ENCODE results near the gene LCORL. TPM values are rescaled to one million over a fixed set of nuclear protein-coding genes. Genes with fewer than 3 reads are reported as not detected.

Gene LCORL
- total RNA-seq, 2 experiments from 2014 or later = 6.3 to 6.5 TPM

DNA sequence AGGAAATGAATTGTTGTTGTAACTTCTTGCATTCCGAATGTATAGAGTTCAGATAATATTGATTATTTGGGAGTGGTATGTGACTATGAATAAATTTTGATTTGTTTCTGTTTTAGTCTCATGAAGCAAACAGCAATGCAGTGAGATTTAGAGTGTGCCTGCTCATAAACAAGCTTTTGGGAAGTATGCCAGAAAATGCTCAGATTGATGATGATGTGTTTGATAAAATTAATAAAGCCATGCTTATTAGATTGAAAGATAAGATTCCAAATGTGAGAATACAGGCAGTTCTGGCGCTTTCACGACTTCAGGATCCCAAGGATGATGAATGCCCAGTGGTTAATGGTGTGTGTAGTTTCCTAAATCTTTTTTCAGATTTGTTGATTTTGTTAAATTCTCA is 208.8 kb downstream of the LCORL start:
- no peaks in the 10 kb centered on the region for H3K9me3 Mint-ChIP-seq
- peaks cover 14% of the 10 kb centered on the region for H3K4me1 ChIP-seq (ENCODE audit: insufficient read depth, low read length)
- H3K27ac Mint-ChIP-seq = no peak overlapping the region
- H3K4me1 Mint-ChIP-seq (ENCODE audit: low read depth) = peaks cover 43% of the 10 kb centered on the region
- DNase-seq (no peak), ATAC-seq (ENCODE audit: poor library complexity) (no peak)
- H3K27me3 Mint-ChIP-seq = no peaks in the 10 kb centered on the region
- CTCF ChIA-PET = no interaction called here
- H3K4me3 Mint-ChIP-seq = no peak overlapping the region
- H3K36me3 ChIP-seq (ENCODE audit: insufficient read depth, low read length) = no peaks in the 10 kb centered on the region
- H3K27ac ChIP-seq (ENCODE audit: low read depth in 1 of 2, low read length in 2 of 2) = no peak overlapping the region
- H3K36me3 Mint-ChIP-seq (ENCODE audit: low read depth) = peaks cover 21% of the 10 kb centered on the region
- intact Hi-C loops (cut with DNase I, micrococcal nuclease) = loop anchor here (2.0 to 10.0 kb wide), 5 partner anchors 176 to 476 kb away; partner anchors contain the start of genes LCORL (in 1 of the 2) and MED28 (in 1 of the 2)
- no peak overlapping the region for H3K4me3 ChIP-seq (ENCODE audit: low read length)
- H3K9me3 ChIP-seq (ENCODE audit: control insufficient read depth in 1 of 2, insufficient read depth in 1 of 2, low read length in 2 of 2) = no peaks in the 10 kb centered on the region
- TF ChIP-seq, protein P1, sequence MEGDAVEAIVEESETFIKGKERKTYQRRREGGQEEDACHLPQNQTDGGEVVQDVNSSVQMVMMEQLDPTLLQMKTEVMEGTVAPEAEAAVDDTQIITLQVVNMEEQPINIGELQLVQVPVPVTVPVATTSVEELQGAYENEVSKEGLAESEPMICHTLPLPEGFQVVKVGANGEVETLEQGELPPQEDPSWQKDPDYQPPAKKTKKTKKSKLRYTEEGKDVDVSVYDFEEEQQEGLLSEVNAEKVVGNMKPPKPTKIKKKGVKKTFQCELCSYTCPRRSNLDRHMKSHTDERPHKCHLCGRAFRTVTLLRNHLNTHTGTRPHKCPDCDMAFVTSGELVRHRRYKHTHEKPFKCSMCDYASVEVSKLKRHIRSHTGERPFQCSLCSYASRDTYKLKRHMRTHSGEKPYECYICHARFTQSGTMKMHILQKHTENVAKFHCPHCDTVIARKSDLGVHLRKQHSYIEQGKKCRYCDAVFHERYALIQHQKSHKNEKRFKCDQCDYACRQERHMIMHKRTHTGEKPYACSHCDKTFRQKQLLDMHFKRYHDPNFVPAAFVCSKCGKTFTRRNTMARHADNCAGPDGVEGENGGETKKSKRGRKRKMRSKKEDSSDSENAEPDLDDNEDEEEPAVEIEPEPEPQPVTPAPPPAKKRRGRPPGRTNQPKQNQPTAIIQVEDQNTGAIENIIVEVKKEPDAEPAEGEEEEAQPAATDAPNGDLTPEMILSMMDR (IDR thresholded peaks at IDR 0.05) = no peak
- H3K27me3 ChIP-seq (ENCODE audit: control insufficient read depth in 1 of 2, insufficient read depth in 2 of 2, low read length in 2 of 2) = no peaks in the 10 kb centered on the region
- POLR2A ChIA-PET = no interaction called here

DNA sequence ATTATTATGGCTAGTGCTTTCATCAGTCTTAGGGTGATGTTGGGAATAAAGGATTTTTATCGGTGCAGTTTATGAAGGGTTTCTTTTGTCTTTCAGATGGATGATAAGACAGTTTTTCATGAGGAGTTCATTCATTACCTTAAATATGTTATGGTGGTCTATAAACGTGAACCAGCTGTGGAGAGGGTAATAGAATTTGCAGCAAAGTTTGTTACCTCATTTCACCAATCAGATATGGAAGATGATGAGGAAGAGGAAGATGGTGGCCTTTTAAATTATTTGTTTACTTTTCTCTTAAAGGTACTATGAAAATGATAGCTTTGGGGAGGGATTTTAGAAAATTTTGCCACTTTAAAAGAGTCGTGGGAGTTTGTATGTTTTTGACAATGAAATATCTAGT is 209.4 kb downstream of the LCORL start:
- Histone ChIP-seq H3K4me1 (ENCODE audit: insufficient read depth, low read length) (peaks cover 20% of the 10 kb centered on the region), H3K27me3 (ENCODE audit: control insufficient read depth in 1 of 2, insufficient read depth in 2 of 2, low read length in 2 of 2) (no peaks in the 10 kb centered on the region), H3K27ac (ENCODE audit: low read depth in 1 of 2, low read length in 2 of 2) (no peak overlapping the region), H3K9me3 (ENCODE audit: control insufficient read depth in 1 of 2, insufficient read depth in 1 of 2, low read length in 2 of 2) (no peaks in the 10 kb centered on the region), H3K36me3 (ENCODE audit: insufficient read depth, low read length) (no peaks in the 10 kb centered on the region), H3K4me3 (ENCODE audit: low read length) (no peak overlapping the region)
- POLR2A ChIA-PET = no interaction called here
- CTCF ChIA-PET = interaction anchor here (1.3 kb wide), 1 partner anchor 263 kb away, joined by 3 read pairs; no protein-coding TSS in a partner anchor
- intact Hi-C loops (cut with DNase I, micrococcal nuclease) = loop anchor here (2.0 to 10.0 kb wide), 5 partner anchors 175 to 475 kb away; partner anchors contain the start of genes LCORL (in 1 of the 2) and MED28 (in 1 of the 2)
- ATAC-seq (ENCODE audit: poor library complexity) (no peak), DNase-seq (no peak)
- peak overlapping the region; percentile 84 for H3K4me3 Mint-ChIP-seq
- peaks cover 49% of the 10 kb centered on the region for H3K4me1 Mint-ChIP-seq (ENCODE audit: low read depth)
- TF ChIP-seq, protein P1 (IDR thresholded peaks at IDR 0.05) = no peak
- H3K27ac Mint-ChIP-seq = peak overlapping the region; percentile 96
- no peaks in the 10 kb centered on the region for H3K9me3 Mint-ChIP-seq
- no peaks in the 10 kb centered on the region for H3K27me3 Mint-ChIP-seq
- peaks cover 28% of the 10 kb centered on the region for H3K36me3 Mint-ChIP-seq (ENCODE audit: low read depth)

DNA sequence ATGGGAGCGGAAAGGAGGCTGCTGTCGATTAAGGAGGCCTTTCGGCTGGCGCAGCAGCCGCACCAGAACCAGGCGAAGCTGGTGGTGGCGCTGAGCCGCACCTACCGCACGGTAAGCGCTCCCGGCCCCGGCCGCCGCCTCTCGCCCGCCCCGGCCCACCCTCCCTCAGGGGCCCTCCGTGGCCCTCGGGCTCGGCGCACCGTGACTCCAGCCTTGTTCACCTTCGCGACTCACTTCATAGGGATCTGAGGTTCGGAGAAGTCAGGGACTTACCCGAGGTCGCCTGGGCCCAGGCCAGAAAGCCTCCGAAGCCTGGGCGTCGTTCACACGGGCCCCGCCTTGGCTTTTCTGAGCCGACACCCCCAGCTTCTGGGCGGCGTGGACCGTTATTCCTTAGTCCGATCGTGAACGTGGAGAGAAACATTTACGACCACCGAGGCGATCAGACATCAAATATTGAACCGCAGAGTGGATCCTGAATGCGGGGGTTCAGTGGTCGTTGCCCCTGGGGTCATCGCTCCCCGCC is 210.4 kb downstream of the LCORL start:
- TF ChIP-seq, protein P1 (IDR thresholded peaks at IDR 0.05) = no peak
- H3K9me3 Mint-ChIP-seq = no peaks in the 10 kb centered on the region
- no peaks in the 10 kb centered on the region for H3K27me3 Mint-ChIP-seq
- intact Hi-C loops (cut with DNase I, micrococcal nuclease) = loop anchor here (2.0 to 10.0 kb wide), 5 partner anchors 174 to 474 kb away; partner anchors contain the start of genes MED28 (in 2 of the 2) and LCORL (in 1 of the 2)
- no peaks in the 10 kb centered on the region for H3K9me3 ChIP-seq (ENCODE audit: control insufficient read depth in 1 of 2, insufficient read depth in 1 of 2, low read length in 2 of 2)
- CTCF ChIA-PET = interaction anchor here (1.3 kb wide), 1 partner anchor 263 kb away, joined by 3 read pairs; no protein-coding TSS in a partner anchor
- H3K36me3 ChIP-seq (ENCODE audit: insufficient read depth, low read length) = no peaks in the 10 kb centered on the region
- POLR2A ChIA-PET = interaction anchor here (1.3 to 1.7 kb wide), 4 partner anchors 197 to 299 kb away, joined by 4 to 21 read pairs (median 12); partner anchors contain the start of genes LAP3, LCORL, MED28 and QDPR
- no peaks in the 10 kb centered on the region for H3K27me3 ChIP-seq (ENCODE audit: control insufficient read depth in 1 of 2, insufficient read depth in 2 of 2, low read length in 2 of 2)
- ATAC-seq (ENCODE audit: poor library complexity) = peak; percentile 18
- peaks cover 57% of the 10 kb centered on the region for H3K4me1 Mint-ChIP-seq (ENCODE audit: low read depth)
- H3K4me1 ChIP-seq (ENCODE audit: insufficient read depth, low read length) = peaks cover 20% of the 10 kb centered on the region
- H3K4me3 ChIP-seq (ENCODE audit: low read length) = peak overlapping the region; percentile 92
- peak overlapping the region; percentile 97 for H3K4me3 Mint-ChIP-seq
- H3K27ac Mint-ChIP-seq = peak overlapping the region; percentile 96
- peak in 1 of 14 experiments; percentile 18 for DNase-seq
- peaks cover 35% of the 10 kb centered on the region for H3K36me3 Mint-ChIP-seq (ENCODE audit: low read depth)
- H3K27ac ChIP-seq (ENCODE audit: low read depth in 1 of 2, low read length in 2 of 2) = no peak overlapping the region

Data from CD4-positive, alpha-beta T cell (primary cell).